GM13976 (cell line): ENCODE data around the gene HECTD2.

Experiments used
- DNase-seq: peaks from one replicate; pipeline ENCODE4 v3.0.0; 2012; ENCODE audit warnings: low spot score
- in situ Hi-C: fragments of 300-500 bp; cut with MboI; formaldehyde crosslinking; loops from one replicate; pipeline ENCODE4 v1.12.0; 2022; ENCODE audit warnings: low sequenced_read_pairs, mixed read lengths, inconsistent platforms; ENCODE audit not compliant: unreplicated experiment
- TF ChIP-seq, protein P1 (sequence below): IDR thresholded peaks from 2 replicates; pipeline ENCODE4 v1.5.1; 2012; ENCODE audit warnings: borderline replicate concordance, mild to moderate bottlenecking; ENCODE audit not compliant: insufficient read depth; ENCODE audit errors: extremely low read depth, missing control alignments, control extremely low read depth

The HECTD2 gene

DNA sequence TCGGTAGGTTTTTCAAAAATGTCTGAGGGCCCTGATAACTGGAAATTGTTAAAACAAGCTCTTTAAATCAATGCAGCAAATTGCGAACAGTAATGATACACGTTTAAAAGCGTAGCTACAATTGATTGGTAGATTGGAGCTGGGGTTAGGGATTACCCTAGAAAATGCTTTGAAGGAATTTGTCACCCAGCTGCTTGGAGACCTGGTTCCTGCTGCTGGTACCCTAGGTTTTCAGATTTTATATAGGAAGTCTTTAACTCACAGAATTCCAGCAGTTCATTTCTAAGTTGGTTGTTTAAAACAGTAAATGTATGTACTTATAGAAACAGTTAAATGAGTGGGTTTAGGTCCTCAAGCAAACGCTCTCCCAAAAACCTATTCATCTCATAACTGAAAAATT is 1.5 kb downstream of the HECTD2 start:
- in situ Hi-C loops, result no loop called here
- no peak for DNase-seq
- TF ChIP-seq, protein P1, sequence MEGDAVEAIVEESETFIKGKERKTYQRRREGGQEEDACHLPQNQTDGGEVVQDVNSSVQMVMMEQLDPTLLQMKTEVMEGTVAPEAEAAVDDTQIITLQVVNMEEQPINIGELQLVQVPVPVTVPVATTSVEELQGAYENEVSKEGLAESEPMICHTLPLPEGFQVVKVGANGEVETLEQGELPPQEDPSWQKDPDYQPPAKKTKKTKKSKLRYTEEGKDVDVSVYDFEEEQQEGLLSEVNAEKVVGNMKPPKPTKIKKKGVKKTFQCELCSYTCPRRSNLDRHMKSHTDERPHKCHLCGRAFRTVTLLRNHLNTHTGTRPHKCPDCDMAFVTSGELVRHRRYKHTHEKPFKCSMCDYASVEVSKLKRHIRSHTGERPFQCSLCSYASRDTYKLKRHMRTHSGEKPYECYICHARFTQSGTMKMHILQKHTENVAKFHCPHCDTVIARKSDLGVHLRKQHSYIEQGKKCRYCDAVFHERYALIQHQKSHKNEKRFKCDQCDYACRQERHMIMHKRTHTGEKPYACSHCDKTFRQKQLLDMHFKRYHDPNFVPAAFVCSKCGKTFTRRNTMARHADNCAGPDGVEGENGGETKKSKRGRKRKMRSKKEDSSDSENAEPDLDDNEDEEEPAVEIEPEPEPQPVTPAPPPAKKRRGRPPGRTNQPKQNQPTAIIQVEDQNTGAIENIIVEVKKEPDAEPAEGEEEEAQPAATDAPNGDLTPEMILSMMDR, result no peak

DNA sequence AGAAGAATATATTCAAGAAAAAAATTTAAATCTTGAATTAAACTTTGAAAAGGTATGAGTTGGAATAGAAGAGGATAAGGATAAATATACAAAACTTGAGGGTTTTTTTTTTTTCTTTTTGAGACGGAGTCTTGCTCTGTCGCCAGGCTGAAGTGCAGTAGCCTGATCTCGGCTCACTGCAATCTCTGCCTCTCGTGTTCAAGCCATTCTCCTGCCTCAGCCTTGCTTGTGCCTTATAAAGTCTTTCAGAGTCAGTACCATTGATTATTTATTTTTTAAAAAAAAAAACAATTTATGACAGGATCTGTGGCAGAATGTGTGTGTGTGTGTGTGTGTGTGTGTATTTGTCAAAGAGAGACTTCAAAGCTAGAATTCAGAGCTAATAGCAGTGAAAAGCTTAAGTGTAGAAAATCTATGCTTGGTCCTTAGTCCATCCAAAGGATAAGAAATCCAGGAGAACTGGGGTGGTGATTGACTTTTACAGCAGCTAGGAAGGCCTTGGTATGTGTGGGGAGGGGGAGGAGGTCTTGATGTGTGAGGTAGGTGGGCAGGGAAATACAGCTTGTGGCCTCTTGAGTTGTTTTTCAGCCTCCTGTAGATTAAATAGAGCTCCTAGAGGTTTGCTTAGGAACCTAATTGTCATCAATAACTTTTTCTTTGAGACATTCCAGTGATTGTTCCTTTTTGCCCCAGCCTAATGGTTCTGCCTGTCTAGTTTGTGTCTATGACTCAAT is 2.4 kb downstream of the HECTD2 start:
- in situ Hi-C loops, result no loop called here
- TF ChIP-seq, protein P1, result no peak

DNA sequence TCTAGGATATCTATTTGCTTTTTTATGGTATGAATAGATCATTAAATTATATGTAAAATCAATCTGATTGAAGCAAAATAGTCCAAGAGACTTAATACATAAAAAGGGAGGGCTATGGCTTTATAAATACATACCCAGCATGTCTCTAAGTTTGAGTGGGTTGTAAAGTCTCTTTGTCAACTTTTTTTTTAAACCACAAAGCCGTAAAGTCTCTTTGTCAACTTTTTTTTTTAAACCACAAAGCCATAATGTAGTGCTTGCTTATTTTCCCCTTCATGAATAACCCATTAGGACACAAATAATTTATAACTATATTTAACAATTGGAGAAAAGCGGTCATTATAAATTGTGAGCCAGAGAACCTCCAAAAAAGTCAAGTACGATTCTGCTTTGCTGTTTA is 5.7 kb downstream of the HECTD2 start:
- no peak for DNase-seq
- in situ Hi-C loops, result no loop called here
- TF ChIP-seq, protein P1, result no peak

More for the DNA sequence above, 2.4 kb downstream of the HECTD2 start:
- no peak for DNase-seq

DNA sequence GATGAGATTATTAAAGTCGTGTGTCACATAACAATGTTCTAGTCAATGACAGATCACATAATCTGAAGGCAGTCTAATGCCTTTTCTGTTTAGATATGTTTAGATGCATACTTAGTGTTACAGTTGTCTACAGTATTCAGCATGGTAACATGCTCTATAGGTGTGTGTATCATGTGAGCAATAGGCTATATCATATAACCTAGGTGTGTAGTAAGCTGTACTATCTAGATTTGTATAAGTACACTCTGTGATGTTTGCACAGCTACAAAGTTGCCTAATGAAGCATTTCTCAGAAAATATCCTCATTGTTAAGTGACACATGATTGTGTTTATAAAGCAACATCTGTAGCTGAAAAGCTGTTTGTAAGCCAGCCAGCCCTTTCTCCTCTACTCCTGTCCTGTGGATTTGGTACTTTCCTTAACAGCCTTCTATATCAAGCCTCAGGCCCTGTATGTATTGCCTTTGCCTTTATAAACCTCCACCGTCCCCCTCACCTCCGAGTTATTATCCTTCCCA is 6.3 kb downstream of the HECTD2 start:
- DNase-seq, result no peak
- TF ChIP-seq, protein P1, result no peak
- in situ Hi-C loops, result no loop called here

DNA sequence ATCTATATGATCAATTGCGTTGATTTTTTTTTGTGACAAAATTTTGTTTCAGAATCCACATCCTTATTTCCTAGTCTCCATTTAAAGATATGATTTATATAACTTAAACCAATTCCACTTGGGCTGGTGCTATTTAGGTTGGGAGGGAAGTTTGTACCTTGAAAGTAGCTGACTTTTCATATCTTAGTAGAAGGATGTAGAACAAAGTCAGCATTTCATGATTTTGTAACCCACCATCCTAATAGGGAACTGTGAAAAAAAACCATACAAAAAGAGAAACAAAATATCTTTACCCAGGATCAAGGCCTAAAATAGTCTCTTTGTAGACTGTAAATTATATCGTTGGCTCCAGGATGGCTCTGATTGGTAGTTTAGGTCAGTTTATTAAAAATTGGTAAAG is 8.3 kb downstream of the HECTD2 start:
- in situ Hi-C loops, result no loop called here
- DNase-seq, result no peak
- TF ChIP-seq, protein P1, result no peak

DNA sequence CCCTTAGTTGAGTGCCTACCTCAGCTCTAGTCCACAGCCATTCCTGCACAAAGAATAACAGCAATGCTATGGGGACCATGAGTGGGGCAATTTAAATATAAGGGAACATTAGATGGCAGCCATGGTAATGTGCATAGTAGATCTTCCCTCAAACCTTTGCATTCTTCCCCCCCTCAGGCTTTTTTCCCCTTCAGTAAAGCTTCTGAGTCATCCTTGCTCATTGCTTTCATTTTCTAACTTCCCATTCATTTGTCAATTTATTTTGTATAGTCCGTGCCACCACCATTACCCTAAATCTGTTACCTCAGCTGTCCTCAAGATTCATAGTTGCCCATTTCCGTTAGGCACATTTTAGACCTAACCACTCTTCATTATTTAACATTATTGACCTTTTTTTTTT is 10.7 kb downstream of the HECTD2 start:
- no peak for DNase-seq
- TF ChIP-seq, protein P1, result no peak
- in situ Hi-C loops, result no loop called here
